GM12878 (cell line): ENCODE results near the gene TGFB2. TPM values are rescaled to one million over a fixed set of nuclear protein-coding genes. Genes with fewer than 3 reads are reported as not detected.

Experiments used
- ATAC-seq: fragments of 200-7000 bp; cut with Tn5 transposase; 3 replicates; pipeline ENCODE4 v1.9.1; 2020; ENCODE audit warnings: mild to moderate bottlenecking, moderate library complexity
- BruUV-seq: library from RNA; stranded (reverse); fragments of 400-500 nt; replicated peaks from 2 replicates; lab custom pipeline; 2021; lab: Mats Ljungman, UMichigan
- CTCF ChIA-PET: fragments of 300-600 bp; sonication (Branson Sonifier 250); formaldehyde crosslinking; extraction: SDS; loops from one replicate; lab custom pipeline; 2021; ENCODE audit warnings: inconsistent platforms; lab: Yijun Ruan, JAX
- POLR2A ChIA-PET: fragments of 350-600 bp; formaldehyde crosslinking; extraction: SDS; loops from one replicate; lab custom pipeline; 2021; ENCODE audit warnings: inconsistent platforms; lab: Charles Lee
- RAD21 ChIA-PET: fragments of 300-600 bp; sonication (Branson Sonifier 250); formaldehyde crosslinking; loops from one replicate; lab custom pipeline; 2023; ENCODE audit warnings: antibody characterized with exemption; ENCODE audit not compliant: unreplicated experiment; lab: Charles Lee
- SMC1A ChIA-PET: fragments of 300-600 bp; sonication (Branson Sonifier 250); formaldehyde crosslinking; loops from one replicate; lab custom pipeline; 2023; ENCODE audit not compliant: unreplicated experiment, uncharacterized antibody; lab: Charles Lee
- DNase-seq: peaks from one replicate; pipeline ENCODE4 v3.0.0-alpha.2; 2011; ENCODE audit warnings: low read depth, low spot score
- FAIRE-seq: peaks from 3 replicates; lab custom pipeline; 2011; peaks lifted over from hg19 to GRCh38; lab: Jason Lieb, UNC
- H2AFZ ChIP-seq: 2 replicates; pipeline ENCODE4 v1.6.0; 2011; ENCODE audit warnings: low read depth, low read length, control low read depth; ENCODE audit not compliant: control insufficient read depth
- H3K27ac ChIP-seq: 2 replicates; pipeline ENCODE4 v1.5.1; 2011; ENCODE audit warnings: control low read depth; ENCODE audit not compliant: control insufficient read depth, insufficient read depth
- H3K27me3 ChIP-seq, 2 experiments: replicated peaks in 1 of 2; 2 replicates each; pipeline versions ENCODE4 v1.6.0 to v1.6.1; 2011; ENCODE audit warnings: low read length in 1 of 2; ENCODE audit not compliant: control insufficient read depth in 2 of 2, insufficient read depth in 2 of 2
- H3K36me3 ChIP-seq, 2 experiments: 2 replicates each; pipeline ENCODE4 v1.5.1; 2011; ENCODE audit warnings: low read length in 1 of 2; ENCODE audit not compliant: control insufficient read depth in 2 of 2, insufficient read depth in 2 of 2
- H3K4me1 ChIP-seq: 2 replicates; pipeline ENCODE4 v1.6.1; 2011; ENCODE audit warnings: mild to moderate bottlenecking, low read length, moderate library complexity, mixed read lengths; ENCODE audit not compliant: control insufficient read depth, insufficient read depth
- H3K4me2 ChIP-seq: 2 replicates; pipeline ENCODE4 v1.6.0; 2011; ENCODE audit warnings: control low read depth; ENCODE audit not compliant: control insufficient read depth, insufficient read depth
- H3K4me3 ChIP-seq: fragments of 200-600 bp; sonication (generic); 2 replicates; pipeline ENCODE4 v1.5.1; 2016
- H3K79me2 ChIP-seq: 2 replicates; pipeline ENCODE4 v1.6.0; 2011; ENCODE audit warnings: low read length; ENCODE audit not compliant: control insufficient read depth, insufficient read depth
- H3K9ac ChIP-seq: 2 replicates; pipeline ENCODE4 v1.8.0; 2011; ENCODE audit warnings: low read length, control low read depth, mixed read lengths; ENCODE audit not compliant: control insufficient read depth, insufficient read depth
- H3K9me3 ChIP-seq: replicated peaks from 3 replicates; pipeline ENCODE4 v1.5.1; 2011; ENCODE audit warnings: mild to moderate bottlenecking, low read length; ENCODE audit not compliant: control insufficient read depth, insufficient read depth
- H4K20me1 ChIP-seq: 2 replicates; pipeline ENCODE4 v1.6.0; 2011; ENCODE audit not compliant: control insufficient read depth, insufficient read depth
- BRCA1 ChIP-seq: IDR thresholded peaks from 2 replicates; pipeline ENCODE4 v1.6.1; 2011; ENCODE audit warnings: low read depth, low read length, improper control_type of control experiment
- CREB1 ChIP-seq: IDR thresholded peaks from 2 replicates; pipeline ENCODE4 v1.6.1; 2012; ENCODE audit warnings: low read depth, mild to moderate bottlenecking, inconsistent platforms
- MAX ChIP-seq: IDR thresholded peaks from 2 replicates; pipeline ENCODE4 v1.6.1; 2012; ENCODE audit warnings: low read depth, low read length, improper control_type of control experiment
- NBN ChIP-seq: fragments of 450-650 bp; IDR thresholded peaks from 2 replicates; pipeline ENCODE4 v1.6.1; 2016
- NRF1 ChIP-seq: conservative IDR thresholded peaks from 2 replicates; pipeline ENCODE4 v1.6.1; 2011; ENCODE audit warnings: mild to moderate bottlenecking, low read depth, low read length, improper control_type of control experiment
- RB1 ChIP-seq: fragments of 450-650 bp; formaldehyde crosslinking; IDR thresholded peaks from 2 replicates; pipeline ENCODE4 v1.6.1; 2017; ENCODE audit warnings: mild to moderate bottlenecking, borderline replicate concordance
- SP1 ChIP-seq: IDR thresholded peaks from one replicate; pipeline ENCODE4 v1.6.1; 2011; ENCODE audit warnings: low read depth, low read length
- STAT3 ChIP-seq: IDR thresholded peaks from 2 replicates; pipeline ENCODE4 v1.6.1; 2011; ENCODE audit warnings: low read depth, low read length, improper control_type of control experiment
- SUZ12 ChIP-seq: fragments of 200-600 bp; sonication (generic); IDR thresholded peaks from one replicate; pipeline ENCODE4 v1.6.1; 2018; ENCODE audit warnings: antibody characterized with exemption, mild to moderate bottlenecking; ENCODE audit not compliant: unreplicated experiment
- WGBS: methylation state at CpG from one replicate; pipeline ENCODE4 v1.1.6; 2016; ENCODE audit warnings: low lambda C conversion rate; ENCODE audit not compliant: insufficient replicate concordance, insufficient coverage; ENCODE audit errors: missing lambda C conversion rate; 5-methylcytosine and 5-hydroxymethylcytosine counted together
- in situ Hi-C: fragments of 300-500 bp; cut with MboI; formaldehyde crosslinking; loops from 9 replicates; pipeline ENCODE4 v1.14.3; 2018; ENCODE audit warnings: mixed read lengths
- intact Hi-C: fragments of 100-400 bp; cut with micrococcal nuclease; formaldehyde crosslinking; loops from one replicate; pipeline ENCODE4 v1.14.2; 2022; ENCODE audit not compliant: unreplicated experiment
- polyA plus RNA-seq, 11 experiments: library from polyadenylated mRNA; depleted of rRNA in 4 of 11; unstranded in 6 of 11; stranded (reverse) in 5 of 11; fragments of >200 nt; fragmentation: Nextera tagmentation in 4 of 11; fragmentation: Illumina TruSeq in 1 of 11; extraction: Ambion mirVana in 4 of 11; extraction: Trizol in 1 of 11; gene quantifications; 1 replicate in 1 of 11; 2 replicates in 10 of 11; pipeline versions ENCODE4 v1.2.1 to v1.2.3, GENCODE V29; 2011 to 2016; ENCODE audit warnings: inconsistent platforms in 2 of 11, missing spikeins in 2 of 11, low read depth in 1 of 11
- total RNA-seq, 4 experiments: library from RNA; depleted of rRNA in 3 of 4; stranded (reverse); fragments of >200 nt in 3 of 4; fragmentation: Illumina TruSeq in 1 of 4; extraction: Trizol in 1 of 4; gene quantifications; 2 replicates each; pipeline versions ENCODE4 v1.2.1 to v1.2.3, GENCODE V29; 2013 to 2021

The TGFB2 gene
- total and polyA plus RNA-seq, 10 of the 15 experiments (the other 5 are each of a cell fraction or from before 2014, with no cell fraction given), result 0.03 to 0.11 (median 0.04) TPM; not detected in 6

GRCh38 chr1:218336328-218336727, 8.8 kb upstream of the TGFB2 start:
- no peaks in the 10 kb centered on the region for H3K79me2 ChIP-seq
- ChIA-PET SMC1A (no interaction called here), RAD21 (no interaction called here), POLR2A (no interaction called here), CTCF (no interaction called here)
- intact Hi-C loops (loop anchor here (5.0 to 10.0 kb wide), 2 partner anchors 728 to 1051 kb away; no protein-coding TSS in a partner anchor), in situ Hi-C loops (no loop called here)
- no peak for ATAC-seq
- H3K27ac ChIP-seq, result no peak overlapping the region
- no peak overlapping the region for H2AFZ ChIP-seq
- no peak for DNase-seq
- FAIRE-seq, result no peak
- H3K4me2 ChIP-seq, result no peak overlapping the region
- no peaks in the 10 kb centered on the region for H3K9me3 ChIP-seq
- H3K9ac ChIP-seq, result no peak overlapping the region
- WGBS, result 98% methylated on average over 2 of the region's 2 CpGs
- H4K20me1 ChIP-seq, result no peaks in the 10 kb centered on the region
- no peak overlapping the region for H3K4me3 ChIP-seq
- H3K27me3 ChIP-seq, result no peaks in the 10 kb centered on the region
- no TSS peak for BruUV-seq
- no peaks in the 10 kb centered on the region for H3K4me1 ChIP-seq
- H3K36me3 ChIP-seq, result no peaks in the 10 kb centered on the region
- TF ChIP-seq SP1 (no peak), STAT3 (no peak), CREB1 (no peak), RB1 (no peak), SUZ12 (no peak), NBN (no peak), BRCA1 (no peak), MAX (no peak), NRF1 (no peak)
